Measurements from ENCODE around the gene LSR.
A peak's percentile ranks its signal among the peaks of the same experiment; 100 is the strongest.

LSR gene

DNA sequence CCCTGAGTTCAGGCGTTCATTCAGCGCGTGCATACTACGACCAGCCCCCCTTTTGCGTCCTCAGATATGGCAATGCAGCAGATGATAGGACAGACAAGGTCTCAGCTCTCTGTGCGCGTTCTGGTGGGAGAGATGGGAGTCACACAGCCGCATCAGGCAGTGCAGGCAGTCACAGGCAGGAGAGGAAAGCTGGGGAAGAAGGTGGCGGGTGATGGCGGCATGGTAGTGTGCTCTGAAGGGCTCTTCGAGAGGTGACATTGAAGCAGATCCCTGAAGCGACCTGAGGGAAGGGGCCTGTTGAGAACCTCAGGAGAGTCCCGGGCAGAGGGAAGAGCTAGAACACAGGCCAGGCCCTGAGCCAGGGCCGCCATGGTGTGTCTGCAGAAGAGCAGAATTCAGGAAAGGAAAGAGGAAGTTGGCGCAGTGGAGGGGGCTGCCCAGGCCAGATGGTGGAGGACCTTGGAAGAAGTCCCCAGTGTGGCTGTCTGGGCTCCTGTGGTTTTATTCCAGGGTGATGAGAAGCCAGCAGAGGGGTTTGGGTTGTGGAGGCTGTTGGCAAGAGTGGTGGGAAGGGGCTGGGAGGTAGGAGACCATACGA lies 23.4 kb downstream of the LSR start:
- no peaks in the 10 kb centered on the region for H3K27me3 ChIP-seq (ENCODE audit: insufficient read depth, poor library complexity, severe bottlenecking)
- no peak overlapping the region for H3K4me3 ChIP-seq (replicated peaks; ENCODE audit: insufficient read depth, low read length)
- peak overlapping the region; percentile 10; the same call in 1 of the 2 replicates for H3K27ac ChIP-seq (replicated peaks)
- TF ChIP-seq, protein P1, sequence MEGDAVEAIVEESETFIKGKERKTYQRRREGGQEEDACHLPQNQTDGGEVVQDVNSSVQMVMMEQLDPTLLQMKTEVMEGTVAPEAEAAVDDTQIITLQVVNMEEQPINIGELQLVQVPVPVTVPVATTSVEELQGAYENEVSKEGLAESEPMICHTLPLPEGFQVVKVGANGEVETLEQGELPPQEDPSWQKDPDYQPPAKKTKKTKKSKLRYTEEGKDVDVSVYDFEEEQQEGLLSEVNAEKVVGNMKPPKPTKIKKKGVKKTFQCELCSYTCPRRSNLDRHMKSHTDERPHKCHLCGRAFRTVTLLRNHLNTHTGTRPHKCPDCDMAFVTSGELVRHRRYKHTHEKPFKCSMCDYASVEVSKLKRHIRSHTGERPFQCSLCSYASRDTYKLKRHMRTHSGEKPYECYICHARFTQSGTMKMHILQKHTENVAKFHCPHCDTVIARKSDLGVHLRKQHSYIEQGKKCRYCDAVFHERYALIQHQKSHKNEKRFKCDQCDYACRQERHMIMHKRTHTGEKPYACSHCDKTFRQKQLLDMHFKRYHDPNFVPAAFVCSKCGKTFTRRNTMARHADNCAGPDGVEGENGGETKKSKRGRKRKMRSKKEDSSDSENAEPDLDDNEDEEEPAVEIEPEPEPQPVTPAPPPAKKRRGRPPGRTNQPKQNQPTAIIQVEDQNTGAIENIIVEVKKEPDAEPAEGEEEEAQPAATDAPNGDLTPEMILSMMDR (IDR thresholded peaks at IDR 0.05; ENCODE audit: insufficient read depth, low read length) = no peak
- TF ChIP-seq SPI1 (IDR thresholded peaks at IDR 0.05; ENCODE audit: borderline replicate concordance, low read depth) = peak; percentile 74
- TF ChIP-seq, protein P2, sequence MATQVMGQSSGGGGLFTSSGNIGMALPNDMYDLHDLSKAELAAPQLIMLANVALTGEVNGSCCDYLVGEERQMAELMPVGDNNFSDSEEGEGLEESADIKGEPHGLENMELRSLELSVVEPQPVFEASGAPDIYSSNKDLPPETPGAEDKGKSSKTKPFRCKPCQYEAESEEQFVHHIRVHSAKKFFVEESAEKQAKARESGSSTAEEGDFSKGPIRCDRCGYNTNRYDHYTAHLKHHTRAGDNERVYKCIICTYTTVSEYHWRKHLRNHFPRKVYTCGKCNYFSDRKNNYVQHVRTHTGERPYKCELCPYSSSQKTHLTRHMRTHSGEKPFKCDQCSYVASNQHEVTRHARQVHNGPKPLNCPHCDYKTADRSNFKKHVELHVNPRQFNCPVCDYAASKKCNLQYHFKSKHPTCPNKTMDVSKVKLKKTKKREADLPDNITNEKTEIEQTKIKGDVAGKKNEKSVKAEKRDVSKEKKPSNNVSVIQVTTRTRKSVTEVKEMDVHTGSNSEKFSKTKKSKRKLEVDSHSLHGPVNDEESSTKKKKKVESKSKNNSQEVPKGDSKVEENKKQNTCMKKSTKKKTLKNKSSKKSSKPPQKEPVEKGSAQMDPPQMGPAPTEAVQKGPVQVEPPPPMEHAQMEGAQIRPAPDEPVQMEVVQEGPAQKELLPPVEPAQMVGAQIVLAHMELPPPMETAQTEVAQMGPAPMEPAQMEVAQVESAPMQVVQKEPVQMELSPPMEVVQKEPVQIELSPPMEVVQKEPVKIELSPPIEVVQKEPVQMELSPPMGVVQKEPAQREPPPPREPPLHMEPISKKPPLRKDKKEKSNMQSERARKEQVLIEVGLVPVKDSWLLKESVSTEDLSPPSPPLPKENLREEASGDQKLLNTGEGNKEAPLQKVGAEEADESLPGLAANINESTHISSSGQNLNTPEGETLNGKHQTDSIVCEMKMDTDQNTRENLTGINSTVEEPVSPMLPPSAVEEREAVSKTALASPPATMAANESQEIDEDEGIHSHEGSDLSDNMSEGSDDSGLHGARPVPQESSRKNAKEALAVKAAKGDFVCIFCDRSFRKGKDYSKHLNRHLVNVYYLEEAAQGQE (IDR thresholded peaks at IDR 0.05; ENCODE audit: insufficient replicate concordance, low read depth) = no peak
- peak; percentile 28; the same call in 1 of the 2 replicates for TF ChIP-seq POLR2AphosphoS5 (IDR thresholded peaks at IDR 0.05; ENCODE audit: low read depth)
- no peak for TF ChIP-seq GABPA (IDR thresholded peaks at IDR 0.05; ENCODE audit: low read depth)
- peak in 1 of 2 experiments; percentile 73 for DNase-seq (ENCODE audit: low read depth in 1 of 2, low spot score in 1 of 2)

DNA sequence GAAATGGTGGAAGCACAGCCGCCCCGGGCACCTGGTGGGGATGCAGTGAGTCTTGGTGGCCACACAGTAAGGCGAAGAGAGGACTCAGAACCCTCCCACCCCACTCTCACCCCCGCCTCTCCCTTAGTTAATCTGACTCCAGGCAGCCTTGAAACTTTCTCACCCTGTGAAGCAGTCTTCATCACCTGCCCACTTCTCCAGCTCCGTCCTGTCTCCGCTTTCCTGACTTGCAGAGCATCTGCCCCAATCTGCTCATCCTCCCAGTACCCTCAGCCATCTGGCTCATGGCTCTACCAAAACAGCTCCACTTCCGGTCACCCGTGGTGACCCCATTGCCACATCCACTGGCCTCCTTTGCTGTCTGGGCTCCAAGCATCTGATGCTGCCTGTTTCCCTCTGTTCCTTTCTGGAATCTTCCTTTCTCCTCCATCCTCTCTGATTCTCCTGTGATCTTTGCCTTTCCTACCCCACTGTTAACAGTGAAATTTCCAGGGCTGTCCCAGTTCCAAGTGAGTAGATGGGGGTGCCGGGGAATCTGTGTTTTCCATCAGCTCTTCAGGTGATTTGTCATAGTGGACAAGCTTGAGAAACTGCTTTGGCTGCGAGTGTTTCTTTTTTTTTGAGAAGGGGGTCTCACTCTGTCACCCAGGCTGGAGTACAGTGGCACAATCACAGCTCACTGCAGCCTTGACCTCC lies 24.3 kb downstream of the LSR start:
- no peak for DNase-seq (ENCODE audit: low read depth in 1 of 2, low spot score in 1 of 2)
- TF ChIP-seq, protein P1 (IDR thresholded peaks at IDR 0.05; ENCODE audit: insufficient read depth, low read length) = no peak
- TF ChIP-seq POLR2AphosphoS5 (IDR thresholded peaks at IDR 0.05; ENCODE audit: low read depth) (no peak), GABPA (IDR thresholded peaks at IDR 0.05; ENCODE audit: low read depth) (no peak)
- TF ChIP-seq, protein P2 (IDR thresholded peaks at IDR 0.05; ENCODE audit: insufficient replicate concordance, low read depth) = no peak
- H3K27me3 ChIP-seq (ENCODE audit: insufficient read depth, poor library complexity, severe bottlenecking) = no peaks in the 10 kb centered on the region
- H3K4me3 ChIP-seq (replicated peaks; ENCODE audit: insufficient read depth, low read length) = no peak overlapping the region
- no peak overlapping the region for H3K27ac ChIP-seq (replicated peaks)

DNA sequence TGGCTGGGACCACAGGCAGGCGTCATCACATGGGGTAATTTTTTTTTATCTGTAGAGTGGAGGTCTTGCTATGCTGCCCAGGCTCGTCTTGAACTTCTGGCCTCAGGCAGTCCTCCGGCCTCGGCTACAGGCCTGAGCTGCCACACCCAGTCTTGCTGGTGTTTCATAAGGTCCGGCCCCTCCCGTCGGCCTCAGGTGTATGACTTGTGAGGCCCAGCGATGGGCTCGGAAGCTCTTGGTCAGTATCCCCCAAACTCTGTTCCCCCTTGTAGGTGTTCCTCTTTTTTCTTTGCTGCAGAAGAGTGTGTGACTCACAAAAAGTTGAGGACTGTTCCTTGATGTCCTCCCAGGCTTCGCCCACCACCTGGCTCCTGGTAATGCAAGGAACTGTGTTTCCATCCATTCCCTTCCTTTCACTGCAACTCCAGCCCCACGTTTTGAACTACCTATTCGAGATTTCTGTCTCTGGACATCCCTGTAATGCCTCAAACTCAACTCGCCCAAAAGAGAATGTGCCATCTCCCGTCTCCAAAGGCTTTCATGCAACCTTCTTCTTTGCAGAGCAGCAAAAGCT lies 25.0 kb downstream of the LSR start:
- Histone ChIP-seq H3K4me3 (replicated peaks; ENCODE audit: insufficient read depth, low read length) (no peak overlapping the region), H3K27me3 (ENCODE audit: insufficient read depth, poor library complexity, severe bottlenecking) (no peaks in the 10 kb centered on the region), H3K27ac (replicated peaks) (no peak overlapping the region)
- no peak for DNase-seq (ENCODE audit: low read depth in 1 of 2, low spot score in 1 of 2)
- TF ChIP-seq SPI1 (IDR thresholded peaks at IDR 0.05; ENCODE audit: borderline replicate concordance, low read depth) (peak; percentile 32; the same call in 1 of the 2 replicates), GABPA (IDR thresholded peaks at IDR 0.05; ENCODE audit: low read depth) (no peak), POLR2AphosphoS5 (IDR thresholded peaks at IDR 0.05; ENCODE audit: low read depth) (no peak)

DNA sequence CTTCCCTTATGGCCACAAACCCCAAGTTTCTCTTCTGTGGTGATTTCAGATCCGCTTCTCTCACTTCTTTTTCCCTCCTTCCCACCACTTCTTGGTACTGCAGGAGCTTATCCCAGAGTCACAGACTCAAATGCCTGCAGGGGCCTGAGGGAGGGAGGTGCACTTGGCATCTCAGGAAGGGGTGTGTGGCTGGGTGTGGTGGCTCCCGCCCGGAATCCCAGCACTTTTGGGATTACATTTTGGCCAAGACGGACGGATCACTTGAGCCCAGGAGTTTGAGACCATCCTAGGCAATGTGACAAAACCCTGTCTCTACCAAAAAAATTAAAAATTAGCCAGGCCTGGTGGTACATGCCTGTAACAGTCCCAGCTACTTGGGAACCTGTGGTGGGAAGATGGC lies 25.5 kb downstream of the LSR start:
- Histone ChIP-seq H3K27me3 (ENCODE audit: insufficient read depth, poor library complexity, severe bottlenecking) (no peaks in the 10 kb centered on the region), H3K27ac (replicated peaks) (no peak overlapping the region), H3K4me3 (replicated peaks; ENCODE audit: insufficient read depth, low read length) (no peak overlapping the region)
- no peak for TF ChIP-seq SPI1 (IDR thresholded peaks at IDR 0.05; ENCODE audit: borderline replicate concordance, low read depth)
- TF ChIP-seq, protein P2 (IDR thresholded peaks at IDR 0.05; ENCODE audit: insufficient replicate concordance, low read depth) = no peak
- no peak for TF ChIP-seq POLR2AphosphoS5 (IDR thresholded peaks at IDR 0.05; ENCODE audit: low read depth)
- no peak for TF ChIP-seq GABPA (IDR thresholded peaks at IDR 0.05; ENCODE audit: low read depth)
- TF ChIP-seq, protein P1 (IDR thresholded peaks at IDR 0.05; ENCODE audit: insufficient read depth, low read length) = no peak
- DNase-seq (ENCODE audit: low read depth in 1 of 2, low spot score in 1 of 2) = no peak

All from HL-60 (cell line).